ENCODE measurements around the gene CP. TPM values are rescaled to one million over a fixed set of nuclear protein-coding genes. Genes with fewer than 3 reads are reported as not detected.
A peak's percentile ranks its signal among the peaks of the same experiment; 100 is the strongest.

The CP gene
- total RNA-seq, 1 donor from 2014 or later: 48.9 TPM

GRCh38 chr3:149207475-149207874 lies 14.2 kb downstream of the CP start:
- Histone ChIP-seq H3K9me3 (no peaks in the 10 kb centered on the region), H3K36me3 (no peaks in the 10 kb centered on the region), H3K4me1 (no peaks in the 10 kb centered on the region), H3K27ac (no peak overlapping the region), H3K27me3 (ENCODE audit: low read depth) (no peaks in the 10 kb centered on the region), H3K4me3 (no peak overlapping the region)
- intact Hi-C loops (cut with DNase I): no loop called here
- no peak for TF ChIP-seq CTCF (IDR thresholded peaks at IDR 0.05)
- ATAC-seq (no peak), DNase-seq (no peak)

GRCh38 chr3:149204390-149204991 lies 17.1 kb downstream of the CP start:
- H3K9me3 ChIP-seq: no peaks in the 10 kb centered on the region
- H3K36me3 ChIP-seq: no peaks in the 10 kb centered on the region
- no peaks in the 10 kb centered on the region for H3K27me3 ChIP-seq (ENCODE audit: low read depth)
- intact Hi-C loops (cut with DNase I): no loop called here
- peaks cover 7% of the 10 kb centered on the region for H3K4me1 ChIP-seq
- no peak for DNase-seq
- no peak for TF ChIP-seq CTCF (IDR thresholded peaks at IDR 0.05)
- no peak for ATAC-seq
- no peak overlapping the region for H3K4me3 ChIP-seq
- H3K27ac ChIP-seq: no peak overlapping the region

GRCh38 chr3:149203758-149204157 lies 17.9 kb downstream of the CP start:
- H3K36me3 ChIP-seq: no peaks in the 10 kb centered on the region
- H3K9me3 ChIP-seq: no peaks in the 10 kb centered on the region
- no peak for TF ChIP-seq CTCF (IDR thresholded peaks at IDR 0.05)
- no peak overlapping the region for H3K4me3 ChIP-seq
- peak; percentile 36 to 43 for ATAC-seq
- no peak overlapping the region for H3K27ac ChIP-seq
- H3K27me3 ChIP-seq (ENCODE audit: low read depth): no peaks in the 10 kb centered on the region
- H3K4me1 ChIP-seq: peaks cover 7% of the 10 kb centered on the region
- no peak for DNase-seq
- intact Hi-C loops (cut with DNase I): no loop called here

GRCh38 chr3:149199474-149199873 lies 22.2 kb downstream of the CP start:
- Histone ChIP-seq H3K9me3 (no peaks in the 10 kb centered on the region), H3K27me3 (ENCODE audit: low read depth) (no peaks in the 10 kb centered on the region), H3K4me3 (no peak overlapping the region), H3K36me3 (no peaks in the 10 kb centered on the region), H3K4me1 (peaks cover 7% of the 10 kb centered on the region), H3K27ac (no peak overlapping the region)
- ATAC-seq: no peak
- intact Hi-C loops (cut with DNase I): no loop called here
- TF ChIP-seq CTCF (IDR thresholded peaks at IDR 0.05): no peak
- DNase-seq: no peak

GRCh38 chr3:149198611-149199010 lies 23.0 kb downstream of the CP start:
- ATAC-seq (no peak), DNase-seq (no peak)
- Histone ChIP-seq H3K27ac (no peak overlapping the region), H3K27me3 (ENCODE audit: low read depth) (no peaks in the 10 kb centered on the region), H3K4me3 (no peak overlapping the region), H3K9me3 (no peaks in the 10 kb centered on the region), H3K4me1 (peaks cover 7% of the 10 kb centered on the region), H3K36me3 (no peaks in the 10 kb centered on the region)
- no peak for TF ChIP-seq CTCF (IDR thresholded peaks at IDR 0.05)
- intact Hi-C loops (cut with DNase I): no loop called here

All from lower lobe of right lung (tissue), 2 donors.